Adrenal gland (tissue), 12 donors: ENCODE data around the gene CDYL. TPM values are rescaled to one million over a fixed set of nuclear protein-coding genes. Genes with fewer than 3 reads are reported as not detected.
A peak's percentile ranks its signal among the peaks of the same experiment; 100 is the strongest.

ENCODE experiments used
- DNase-seq, 7 donors: peaks; one replicate each; pipeline ENCODE4 v3.0.0-alpha.2; 2019 to 2020
- H3K27ac ChIP-seq, 5 donors: fragments of 200-600 bp; sonication (generic) in 4 of 5; 1 replicate in 3 of 5; 2 replicates in 2 of 5; pipeline versions ENCODE4 v1.5.1 to v1.8.0; 2016 to 2020; ENCODE audit warnings: mild to moderate bottlenecking in 1 of 5
- H3K27me3 ChIP-seq: fragments of 200-600 bp; 2 replicates; pipeline ENCODE4 v1.8.0; 2021
- H3K36me3 ChIP-seq, 2 donors: fragments of 200-600 bp; replicated peaks in 1 of 2; 1 replicate in 1 of 2; 2 replicates in 1 of 2; pipeline versions ENCODE4 v1.5.1 to v1.8.0; 2018 to 2022
- H3K4me1 ChIP-seq, 2 donors: fragments of 200-600 bp; replicated peaks in 1 of 2; 1 replicate in 1 of 2; 2 replicates in 1 of 2; pipeline versions ENCODE4 v1.5.1 to v1.8.0; 2018 to 2021
- H3K4me3 ChIP-seq, 4 donors: fragments of 200-600 bp; sonication (generic) in 3 of 4; one replicate each; pipeline ENCODE4 v1.5.1; 2016 to 2018
- H3K9me3 ChIP-seq, 3 donors: fragments of 200-600 bp; sonication (generic) in 1 of 3; replicated peaks in 1 of 3; 1 replicate in 2 of 3; 2 replicates in 1 of 3; pipeline versions ENCODE4 v1.5.1 to v1.8.0; 2016 to 2021
- CTCF ChIP-seq, 6 experiments: fragments of 450-650 bp in 4 of 6; fragments of 200-600 bp in 2 of 6; sonication (generic) in 1 of 6; IDR thresholded peaks; 1 replicate in 5 of 6; 2 replicates in 1 of 6; pipeline versions ENCODE4 v1.5.1 to v1.8.0; 2016 to 2021; ENCODE audit warnings: antibody characterized with exemption in 6 of 6, mild to moderate bottlenecking in 2 of 6, moderate library complexity in 1 of 6
- POLR2A ChIP-seq, 2 donors: fragments of 450-650 bp; IDR thresholded peaks; one replicate each; pipeline ENCODE4 v1.6.1; 2017; ENCODE audit warnings: antibody characterized with exemption in 2 of 2, mild to moderate bottlenecking in 2 of 2, moderate library complexity in 1 of 2
- WGBS, 4 donors: extraction: QIAGEN DNeasy Blood & Tissue Kit in 2 of 4; methylation state at CpG; one replicate each; pipeline versions ENCODE4 v1.1.5 to v1.1.7; 2013 to 2017; 5-methylcytosine and 5-hydroxymethylcytosine counted together
- intact Hi-C, 2 donors: fragments of 100-400 bp; cut with DNase I; formaldehyde crosslinking; loops; one replicate each; pipeline versions ENCODE4 v1.14.1 to v1.15.0; 2022 to 2023
- polyA plus RNA-seq, 3 donors: library from polyadenylated mRNA; stranded (reverse); fragments of 200-250 nt in 2 of 3; fragments of 350-450 nt in 1 of 3; fragmentation: Illumina TruSeq in 1 of 3; extraction: RNeasy Lipid Tissue Mini Kit (QIAGEN cat#74804) in 1 of 3; gene quantifications; one replicate each; pipeline ENCODE4 v1.2.3, GENCODE V29; 2013 to 2014
- total RNA-seq, 9 donors: library from RNA; depleted of rRNA in 4 of 9; stranded (reverse); fragments of >200 nt in 4 of 9; fragments of 120-200 nt in 1 of 9; fragmentation: NEBNext Ultra II Directional in 1 of 9; extraction: Animal tissue kit (Norgen Biotek cat#: 25700) in 1 of 9; gene quantifications; one replicate each; pipeline versions ENCODE4 v1.1.0 to v1.2.4, GENCODE V29; 2013 to 2023
- donor health status: healthy with polysubstance abuse.
- donor health status: Bipolar disorder and iron deficiency.
- donor health status: DM: yes; HTN: yes; CAD: no.
- donor health status: DM: no; HTN: no; CAD: no.
- donor health status: DM: no; HTN: no; CAD: no.
- donor health status: DM: yes; HTN: yes; CAD: no.

Gene CDYL
- total and polyA plus RNA-seq, 12 donors, result 3.3 to 47.1 (median 24.8) TPM

DNA sequence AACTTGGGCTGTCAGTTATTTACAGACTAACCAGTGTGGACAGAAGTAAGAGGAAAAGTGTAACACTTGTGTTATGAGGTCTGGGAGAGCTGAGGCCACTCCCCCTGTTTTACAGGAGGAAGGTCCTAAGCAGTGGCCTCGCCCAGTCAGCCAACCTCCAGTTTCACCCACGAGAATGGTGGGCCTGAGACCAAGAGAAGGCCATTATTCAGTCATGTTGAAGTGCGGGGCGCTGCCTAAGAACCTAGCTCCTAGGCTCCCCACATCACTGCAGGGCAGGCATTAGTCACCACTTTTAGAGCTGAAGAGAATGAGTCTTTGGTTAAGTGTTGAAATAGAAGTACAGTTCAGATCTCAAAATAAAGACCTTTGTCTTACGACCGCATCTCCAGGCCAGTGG lies 27.9 kb downstream of the CDYL start:
- 86 to 95% (median 91%) methylated on average over 6 of the region's 6 CpGs for WGBS, 4 donors
- DNase-seq, result peak in 1 of 7 donors; percentile 7
- H3K9me3 ChIP-seq, result no peaks in the 10 kb centered on the region
- peaks cover 0 to 18% of the 10 kb centered on the region in 2 donors for H3K4me1 ChIP-seq
- H3K4me3 ChIP-seq, result no peak overlapping the region
- no peaks in the 10 kb centered on the region for H3K27me3 ChIP-seq
- no peaks in the 10 kb centered on the region for H3K36me3 ChIP-seq
- H3K27ac ChIP-seq, result no peak overlapping the region
- TF ChIP-seq CTCF (IDR thresholded peaks at IDR 0.05), result no peak
- intact Hi-C loops, result no loop called here

GRCh38 chr6:4805553-4806336 lies 29.5 kb downstream of the CDYL start:
- intact Hi-C loops, result no loop called here
- peaks cover 0 to 25% of the 10 kb centered on the region in 2 donors for H3K4me1 ChIP-seq
- DNase-seq, result peak; percentile 34 to 75 (median 50)
- no peaks in the 10 kb centered on the region for H3K36me3 ChIP-seq
- H3K4me3 ChIP-seq, result no peak overlapping the region
- H3K27ac ChIP-seq, result no peak overlapping the region
- TF ChIP-seq CTCF (IDR thresholded peaks at IDR 0.05) (peak; percentile 29 to 43 (median 40)), POLR2A (IDR thresholded peaks at IDR 0.05) (no peak)
- WGBS, 4 donors, result 81 to 96% (median 88%) methylated on average over 9 to 18 of the region's 18 CpGs
- H3K27me3 ChIP-seq, result no peaks in the 10 kb centered on the region
- H3K9me3 ChIP-seq, result no peaks in the 10 kb centered on the region

- H3K36me3 ChIP-seq, result no peaks in the 10 kb centered on the region
- no peaks in the 10 kb centered on the region for H3K27me3 ChIP-seq
- H3K9me3 ChIP-seq, result no peaks in the 10 kb centered on the region
- no peak for TF ChIP-seq CTCF (IDR thresholded peaks at IDR 0.05)
- TF ChIP-seq POLR2A (IDR thresholded peaks at IDR 0.05), result no peak
- 66 to 75% (median 70%) methylated on average over 6 to 7 of the region's 7 CpGs for WGBS, 4 donors
- no peak for DNase-seq
- H3K27ac ChIP-seq, result no peak overlapping the region
- intact Hi-C loops, result no loop called here
- H3K4me3 ChIP-seq, result no peak overlapping the region
- peaks cover 0 to 30% of the 10 kb centered on the region in 2 donors for H3K4me1 ChIP-seq
Measured at GRCh38 chr6:4806337-4806725, 30.1 kb downstream of the CDYL start.

GRCh38 chr6:4806791-4807190 lies 30.6 kb downstream of the CDYL start:
- Histone ChIP-seq H3K4me3 (no peak overlapping the region), H3K9me3 (no peaks in the 10 kb centered on the region), H3K27ac (no peak overlapping the region), H3K4me1 (peaks cover 2 to 33% of the 10 kb centered on the region in 2 donors), H3K27me3 (no peaks in the 10 kb centered on the region), H3K36me3 (no peaks in the 10 kb centered on the region)
- intact Hi-C loops, result no loop called here
- no peak for TF ChIP-seq POLR2A (IDR thresholded peaks at IDR 0.05)
- no peak for TF ChIP-seq CTCF (IDR thresholded peaks at IDR 0.05)
- 69 to 83% (median 76%) methylated on average over 9 of the region's 9 CpGs for WGBS, 4 donors
- DNase-seq, result no peak
